NCI-H226 (cell line): ENCODE results near the gene GRAMD1B.

ENCODE experiments used
- DNase-seq: peaks from one replicate; pipeline ENCODE4 v3.0.0-alpha.2; 2015

Gene GRAMD1B

DNA sequence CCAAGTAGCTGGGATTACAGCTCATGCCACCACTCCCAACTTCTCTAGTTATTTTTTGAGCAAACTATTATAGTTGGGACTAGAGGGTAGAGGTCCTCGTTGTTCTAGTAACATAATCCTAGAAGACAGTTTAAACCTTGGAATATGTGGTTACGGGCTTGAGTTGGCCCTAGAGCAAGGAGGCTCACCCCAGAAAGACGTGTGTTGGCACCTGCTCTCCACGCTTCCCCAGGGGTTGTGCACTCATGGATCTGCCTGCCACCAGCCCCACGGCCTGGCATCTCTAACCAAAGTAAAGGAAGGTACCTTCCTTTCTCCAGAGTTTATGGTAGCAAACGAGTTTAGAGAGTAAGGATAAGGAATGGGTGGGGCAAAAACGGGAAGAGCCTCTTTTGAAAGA is 145.4 kb downstream of the GRAMD1B start:
- no peak for DNase-seq

DNA sequence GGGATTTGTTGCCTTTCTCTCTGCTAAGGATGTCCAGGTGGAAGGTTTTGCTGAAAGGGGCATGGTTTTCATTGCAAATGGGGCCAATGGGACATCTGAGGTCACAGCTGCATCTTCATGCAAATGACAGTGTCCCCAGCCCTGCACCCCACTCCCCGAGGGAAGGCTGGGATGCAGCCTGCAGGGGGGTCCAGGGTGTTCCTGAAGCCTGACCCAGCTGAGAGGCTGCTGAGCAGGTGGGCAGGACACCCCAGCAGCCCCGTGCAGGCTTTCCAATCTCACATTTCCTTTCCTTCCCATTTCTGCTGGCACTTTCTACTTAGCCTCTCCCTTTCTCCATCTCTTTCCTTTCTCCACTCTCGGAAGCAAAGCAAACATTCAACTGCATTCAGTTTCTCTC is 146.0 kb downstream of the GRAMD1B start:
- no peak for DNase-seq

DNA sequence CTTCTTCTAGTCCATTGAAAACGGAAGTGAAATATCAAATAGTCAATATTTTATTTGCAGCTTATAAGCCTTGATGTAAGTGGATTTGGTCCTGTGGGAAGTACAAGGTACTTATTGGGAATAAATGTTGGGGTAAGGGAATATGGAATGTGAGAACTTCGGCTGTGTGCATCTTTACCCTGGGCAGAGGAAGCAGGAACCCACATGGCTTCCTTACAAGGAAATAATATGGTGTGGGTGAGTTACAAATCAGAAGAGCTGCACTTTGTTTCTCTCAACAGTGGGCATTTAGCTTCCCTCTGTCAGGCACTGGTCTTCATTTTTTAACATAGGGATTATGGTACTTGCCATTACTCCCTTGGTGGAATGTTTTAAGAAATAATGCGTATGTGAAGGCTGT is 146.4 kb downstream of the GRAMD1B start:
- no peak for DNase-seq

DNA sequence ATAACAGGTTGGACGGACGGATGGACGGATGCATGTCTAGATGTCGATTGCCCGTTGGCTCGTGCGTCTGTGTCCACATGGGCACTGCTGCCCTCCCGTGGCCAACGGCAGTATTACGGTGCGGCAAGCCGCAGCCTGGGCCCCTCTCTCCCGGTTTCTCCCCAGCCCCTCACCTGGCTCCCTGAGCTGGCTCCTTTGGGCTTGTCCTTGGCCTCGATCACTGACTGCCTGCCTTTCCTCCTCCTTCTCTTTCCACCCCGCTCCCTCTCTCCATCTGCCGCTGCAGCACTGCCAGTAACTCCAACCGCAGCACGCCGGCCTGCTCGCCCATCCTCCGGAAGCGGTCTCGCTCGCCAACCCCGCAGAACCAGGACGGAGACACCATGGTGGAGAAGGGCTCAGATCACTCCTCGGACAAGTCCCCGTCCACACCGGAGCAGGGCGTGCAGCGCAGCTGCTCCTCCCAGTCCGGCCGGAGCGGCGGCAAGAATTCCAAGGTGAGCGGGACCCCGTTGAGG is 147.1 kb downstream of the GRAMD1B start:
- DNase-seq = no peak

DNA sequence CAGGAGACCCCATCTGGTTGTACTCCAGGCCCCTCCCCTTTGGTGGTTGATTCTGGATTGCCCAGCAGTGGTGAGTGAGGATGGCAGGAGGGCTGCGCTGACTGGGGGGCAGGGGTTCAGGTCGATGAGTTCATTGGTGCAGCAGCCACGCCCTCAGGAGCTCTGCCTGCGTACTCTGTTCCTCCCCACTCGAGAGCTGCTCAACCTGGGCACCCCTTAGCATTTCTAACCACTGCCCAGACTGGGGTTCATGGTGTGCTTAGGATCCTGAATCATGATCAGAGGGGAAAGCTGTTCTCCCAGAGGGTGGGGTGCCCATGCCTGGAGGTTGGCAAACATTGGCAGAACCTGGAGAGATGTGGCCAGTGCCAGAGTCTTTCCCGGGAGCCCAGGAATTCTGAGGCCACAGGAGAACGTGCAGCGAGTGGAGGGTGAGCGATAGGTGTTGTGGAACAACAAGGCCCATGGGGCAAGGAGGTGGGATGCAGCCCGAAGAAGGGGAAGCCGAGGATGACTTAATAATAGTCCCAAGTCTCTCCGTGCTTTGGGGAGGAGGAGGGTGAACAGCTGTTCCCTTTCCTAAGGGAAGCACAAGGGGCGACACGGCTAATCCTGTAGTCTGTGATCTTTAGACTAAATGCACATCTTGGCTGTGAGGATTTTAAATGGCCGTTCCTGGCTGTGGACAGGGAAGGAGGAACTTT is 148.9 kb downstream of the GRAMD1B start:
- no peak for DNase-seq

DNA sequence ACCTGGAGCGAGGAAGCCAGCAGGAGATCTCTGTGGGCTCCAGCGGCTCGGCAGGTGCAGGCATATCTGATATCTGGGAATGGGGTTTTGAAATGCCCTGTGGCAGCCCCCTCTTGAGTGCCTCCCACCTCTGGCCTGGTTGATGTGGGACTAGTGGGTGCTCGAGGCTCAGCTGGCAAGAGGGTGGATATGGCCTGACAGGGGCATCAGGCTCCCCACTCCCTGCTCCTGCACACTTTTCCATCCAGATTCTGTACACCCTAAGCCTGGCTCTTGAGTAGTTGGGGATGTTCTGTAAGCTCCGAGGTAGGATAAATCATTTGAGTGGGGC is 149.4 kb downstream of the GRAMD1B start:
- DNase-seq = no peak

DNA sequence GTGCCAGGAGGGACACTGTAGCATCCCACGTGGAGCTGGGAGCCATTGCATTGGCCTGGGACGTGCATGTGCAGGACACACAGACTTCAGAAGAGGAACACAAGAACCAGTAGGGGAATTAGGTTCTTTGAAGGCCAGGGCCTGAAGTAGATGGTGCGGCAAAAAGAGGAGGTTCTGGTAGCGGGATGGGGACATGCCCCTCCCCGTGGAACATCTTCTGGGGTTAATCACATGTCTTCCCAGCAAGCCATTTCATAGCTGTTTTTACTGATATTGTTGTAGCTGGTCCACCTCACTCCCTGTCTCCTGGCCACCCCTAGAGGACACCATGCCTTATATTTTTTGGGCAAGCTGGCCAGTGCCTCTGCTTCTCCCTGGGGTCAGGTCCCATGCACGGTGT is 150.1 kb downstream of the GRAMD1B start:
- no peak for DNase-seq

DNA sequence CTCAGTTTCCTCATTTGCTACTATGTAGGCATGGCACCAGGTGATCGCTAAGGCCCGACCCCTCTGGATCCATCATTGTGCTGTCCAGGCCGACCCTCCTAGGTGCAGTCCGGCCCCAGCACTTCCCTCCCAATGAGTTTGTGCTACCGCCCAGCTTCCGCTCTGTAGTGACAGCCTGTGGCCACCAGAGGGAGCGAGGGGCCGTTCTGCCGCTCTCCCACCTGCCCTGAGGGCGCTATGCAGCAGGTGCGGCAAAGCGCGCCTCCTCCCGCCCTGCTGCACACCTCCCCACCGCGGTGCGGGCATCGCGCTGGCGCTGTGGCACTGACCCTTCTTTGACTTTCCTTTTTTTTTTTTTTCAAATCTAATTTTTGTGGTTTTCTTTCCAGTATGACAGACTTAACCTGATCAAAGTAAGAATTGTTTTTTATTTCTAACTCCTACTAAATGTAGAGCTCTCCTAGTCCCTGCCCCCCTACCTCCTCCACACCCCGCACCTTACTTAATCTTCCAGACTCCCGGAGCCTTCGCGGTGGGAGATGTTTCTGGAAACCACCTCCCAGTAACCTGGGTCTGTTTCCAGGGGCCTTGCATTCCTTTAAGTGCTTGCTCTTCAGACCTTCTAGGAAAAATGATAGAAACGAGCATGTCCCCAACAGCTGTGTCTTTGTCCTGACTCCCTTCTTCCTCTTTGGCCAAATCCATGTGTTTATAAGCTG is 150.6 kb downstream of the GRAMD1B start:
- DNase-seq = peak; percentile 45

DNA sequence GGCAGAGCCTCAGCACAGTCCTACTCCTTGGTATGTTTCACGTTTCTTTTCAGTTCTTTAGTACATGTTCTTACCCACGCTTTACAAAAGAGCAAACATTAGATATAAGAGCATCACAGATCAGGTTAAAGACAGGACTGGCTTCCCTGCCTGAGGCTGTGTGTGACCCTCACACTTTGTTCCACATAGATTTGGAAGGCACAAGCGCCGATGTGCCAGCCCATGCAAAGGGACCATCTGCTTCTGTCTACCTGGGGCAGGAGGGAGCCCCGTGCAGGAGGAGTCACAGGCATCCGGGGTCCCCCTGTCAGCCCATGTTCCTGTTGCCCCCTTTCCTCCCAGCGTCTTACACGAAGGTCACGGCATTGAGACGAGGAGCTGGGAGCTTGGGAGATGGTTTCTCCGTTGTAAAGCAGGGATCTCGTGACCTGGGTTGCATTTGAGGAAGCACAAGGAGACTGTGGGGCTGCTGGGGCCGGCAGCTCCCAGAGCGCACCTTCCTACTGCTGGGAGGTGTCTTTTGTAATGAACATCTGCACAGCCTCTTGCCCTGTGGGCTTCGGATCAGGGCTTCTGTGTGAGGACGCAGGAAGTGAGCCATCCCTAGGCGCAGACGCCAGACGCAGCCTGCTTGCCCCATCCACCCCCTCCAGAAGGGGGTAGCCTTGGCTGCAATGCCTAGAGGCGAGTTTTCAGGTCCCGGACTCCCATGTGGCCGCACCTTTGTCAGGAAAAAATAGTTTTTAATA is 151.8 kb downstream of the GRAMD1B start:
- DNase-seq = no peak

DNA sequence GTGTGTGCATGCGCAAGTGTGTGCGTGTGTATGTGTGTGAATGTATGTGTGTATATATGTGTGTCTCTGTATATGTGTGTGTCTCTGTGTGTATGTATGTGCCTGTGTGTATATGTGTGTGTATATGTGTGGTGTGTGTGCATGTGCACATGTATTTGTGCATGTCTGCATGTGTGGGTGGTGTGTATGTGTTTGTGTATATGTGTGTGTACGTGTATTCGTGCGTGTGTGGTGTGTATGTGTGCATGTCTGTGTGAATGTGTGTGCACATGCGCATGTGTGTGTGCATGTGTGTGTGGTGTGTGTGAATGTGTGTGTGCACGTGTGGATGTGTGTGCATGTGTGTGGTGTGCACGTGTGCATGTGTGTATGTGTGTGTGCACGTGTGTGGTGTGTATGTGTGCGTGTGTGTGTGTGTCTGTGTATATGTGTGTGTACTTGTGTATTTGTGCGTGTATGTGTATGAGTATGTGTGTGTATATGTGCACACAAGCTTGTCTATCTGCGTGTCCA is 153.0 kb downstream of the GRAMD1B start:
- no peak for DNase-seq

DNA sequence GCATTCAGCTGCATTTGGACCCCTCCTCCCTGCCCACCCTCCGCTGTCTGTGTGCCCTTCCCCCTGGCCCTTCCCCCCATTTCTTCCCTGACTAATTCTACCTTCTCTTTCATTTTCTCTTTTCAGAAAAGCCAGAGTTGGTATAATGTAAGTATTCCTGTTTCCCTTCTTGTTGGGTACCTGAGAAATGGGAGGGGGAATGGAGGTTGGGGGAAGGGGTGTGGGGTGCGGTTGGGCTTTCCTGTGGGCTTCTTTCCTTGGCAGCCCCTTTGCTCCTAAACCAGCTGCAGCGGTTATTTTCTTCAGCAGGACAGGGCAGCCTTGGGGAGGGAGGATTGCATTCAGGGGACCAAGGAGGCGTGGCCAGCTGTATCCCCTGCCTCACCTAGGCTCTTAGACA is 154.1 kb downstream of the GRAMD1B start:
- DNase-seq = no peak

DNA sequence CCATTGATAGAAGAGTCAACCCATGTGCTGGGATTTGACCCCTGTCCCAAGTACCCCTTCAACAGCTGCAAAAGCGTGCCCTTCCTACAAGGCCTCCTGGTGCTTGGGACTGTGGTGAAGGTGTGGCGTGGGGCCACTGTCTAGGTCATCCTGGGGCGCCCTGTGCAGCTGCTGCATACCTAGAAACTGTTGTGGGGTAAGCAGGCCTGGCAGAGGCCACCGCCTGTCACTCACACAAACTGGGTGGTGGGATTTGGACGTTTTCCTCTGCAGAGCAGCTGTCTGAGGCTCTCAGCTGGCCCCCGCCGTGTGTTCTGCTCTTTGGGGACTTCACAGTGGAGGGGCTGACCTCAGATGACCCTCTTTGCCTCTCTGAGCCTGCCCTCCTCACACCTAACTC is 154.7 kb downstream of the GRAMD1B start:
- DNase-seq = no peak

DNA sequence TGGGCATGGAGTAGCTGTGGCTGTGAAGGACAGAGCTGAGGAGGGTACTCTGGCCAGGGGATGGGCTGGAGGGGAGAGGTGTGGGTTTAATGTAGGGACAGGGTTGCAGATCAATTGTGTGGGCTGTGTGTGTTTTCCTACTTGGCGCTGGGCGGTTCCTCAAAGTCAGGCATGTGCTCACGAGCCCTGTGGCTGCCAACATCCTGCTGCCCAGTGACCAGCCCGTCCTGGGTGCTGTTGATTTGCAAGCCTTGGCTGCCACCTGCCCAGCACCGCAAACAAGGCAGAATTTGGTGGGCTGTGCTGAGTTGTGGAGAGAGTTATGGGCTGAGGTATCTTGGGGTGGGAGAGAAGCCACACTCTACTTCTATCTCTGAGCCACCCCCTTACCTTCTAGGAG is 155.1 kb downstream of the GRAMD1B start:
- no peak for DNase-seq

DNA sequence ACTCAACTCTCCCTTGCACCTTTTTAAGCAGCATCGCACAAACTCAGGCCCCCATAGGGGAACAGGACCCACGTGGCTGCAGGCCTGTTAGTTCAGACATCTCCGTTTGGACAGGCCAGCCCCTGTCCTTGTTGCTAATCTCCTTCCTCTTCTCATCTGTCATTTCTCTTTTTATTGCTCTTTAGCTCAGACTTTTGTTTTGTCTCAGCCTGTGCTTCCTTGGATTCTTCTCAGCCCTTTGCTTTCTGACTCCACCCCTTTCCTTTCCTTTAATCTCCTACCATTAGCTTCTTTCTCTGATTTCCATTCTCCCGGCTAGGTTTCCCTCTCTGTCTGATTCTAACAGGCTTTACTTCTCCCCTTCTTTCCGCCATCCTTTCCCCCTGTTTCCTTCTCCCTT is 155.6 kb downstream of the GRAMD1B start:
- DNase-seq = no peak

DNA sequence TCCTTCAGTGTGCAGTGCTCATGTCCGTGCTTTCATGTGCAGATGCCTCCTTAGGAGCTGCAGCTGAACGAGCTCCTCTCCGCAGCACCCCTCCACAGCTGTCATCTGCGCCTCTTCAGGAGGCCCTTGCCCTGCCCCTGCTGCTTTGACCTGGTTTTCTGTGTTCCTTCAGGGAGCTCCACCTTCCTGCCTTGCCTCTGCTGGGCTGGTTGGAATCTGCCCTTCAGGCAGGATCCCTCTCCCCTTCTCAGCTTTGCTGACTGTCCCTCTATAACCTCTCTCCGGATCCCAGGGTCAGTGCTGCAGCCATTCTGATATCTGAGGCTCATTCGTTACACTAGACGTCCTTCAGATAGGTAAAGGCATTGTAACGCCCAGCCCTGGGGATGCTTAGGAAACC is 156.5 kb downstream of the GRAMD1B start:
- no peak for DNase-seq

DNA sequence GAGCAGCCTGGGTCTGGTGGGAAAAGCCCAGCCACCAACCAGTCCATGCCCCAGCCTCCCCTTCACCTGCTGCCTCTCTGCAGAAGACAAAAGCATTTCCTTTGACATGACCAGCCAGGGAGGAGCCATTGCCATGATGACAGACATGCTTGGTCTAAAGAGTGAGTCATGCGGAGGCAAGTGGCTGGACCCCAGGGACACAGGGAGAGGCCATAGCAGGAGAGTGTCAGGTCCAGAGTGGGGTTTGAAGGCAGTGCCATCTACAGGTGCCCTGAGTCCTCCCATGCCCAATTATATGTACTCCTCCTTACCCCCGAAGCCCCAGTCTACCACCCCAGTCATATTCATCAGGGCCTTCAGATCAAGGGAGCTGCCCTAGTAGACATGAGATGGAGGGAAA is 157.0 kb downstream of the GRAMD1B start:
- DNase-seq = no peak

DNA sequence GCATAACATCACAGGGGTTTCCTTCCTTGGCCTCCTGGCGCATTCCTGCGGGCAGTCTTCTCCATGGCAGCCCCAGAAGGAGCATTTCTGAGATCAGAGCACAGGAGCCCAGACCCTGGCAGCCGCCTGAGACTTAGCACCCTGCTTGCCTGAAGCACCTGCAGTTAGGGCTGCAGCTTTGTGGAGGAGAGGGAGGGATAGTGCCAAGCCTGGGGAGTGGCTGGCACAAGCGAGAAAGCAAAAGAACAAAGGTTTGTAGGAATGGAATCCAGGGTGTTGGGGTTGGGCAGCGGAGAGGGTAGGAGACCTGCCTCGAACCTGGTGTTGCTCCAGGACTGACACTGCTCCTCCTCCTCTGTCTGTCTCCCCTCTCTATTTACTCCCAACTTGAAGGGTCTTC is 157.5 kb downstream of the GRAMD1B start:
- DNase-seq = no peak

DNA sequence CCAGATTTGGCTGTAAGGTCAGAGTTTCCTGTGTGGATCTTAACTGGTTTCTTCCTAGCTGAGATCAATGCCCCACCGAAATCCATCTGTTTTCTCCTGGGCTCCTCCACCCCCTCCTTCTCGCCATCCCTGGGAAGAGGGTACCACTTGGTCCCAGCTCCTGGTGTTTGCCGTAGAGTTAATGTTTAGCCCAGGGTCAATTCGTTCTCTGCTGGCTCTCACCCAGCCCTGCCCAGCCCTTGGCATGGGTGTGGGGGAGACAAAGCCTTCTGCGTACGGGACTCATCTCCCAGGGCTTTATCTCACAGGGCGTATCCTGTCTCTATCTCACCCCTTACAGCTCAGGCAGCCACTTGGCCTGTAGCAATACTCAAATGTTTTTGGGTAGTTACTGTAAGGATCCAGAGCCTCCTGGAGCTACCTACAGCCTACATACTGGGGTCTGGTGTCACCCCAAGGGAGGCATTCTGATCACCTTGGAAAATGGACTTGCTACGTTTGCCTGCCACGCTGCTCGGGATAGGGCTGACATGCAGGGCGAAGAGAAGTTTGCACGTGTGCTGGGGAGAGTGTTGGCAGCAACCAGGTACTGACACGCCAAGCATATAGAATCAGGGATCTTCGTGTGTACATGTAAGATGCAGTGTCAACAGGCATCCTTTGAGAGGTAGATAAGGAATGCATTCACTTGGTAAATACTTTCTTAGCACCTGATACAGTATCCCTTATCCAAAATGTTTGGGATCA is 158.2 kb downstream of the GRAMD1B start:
- DNase-seq = no peak

DNA sequence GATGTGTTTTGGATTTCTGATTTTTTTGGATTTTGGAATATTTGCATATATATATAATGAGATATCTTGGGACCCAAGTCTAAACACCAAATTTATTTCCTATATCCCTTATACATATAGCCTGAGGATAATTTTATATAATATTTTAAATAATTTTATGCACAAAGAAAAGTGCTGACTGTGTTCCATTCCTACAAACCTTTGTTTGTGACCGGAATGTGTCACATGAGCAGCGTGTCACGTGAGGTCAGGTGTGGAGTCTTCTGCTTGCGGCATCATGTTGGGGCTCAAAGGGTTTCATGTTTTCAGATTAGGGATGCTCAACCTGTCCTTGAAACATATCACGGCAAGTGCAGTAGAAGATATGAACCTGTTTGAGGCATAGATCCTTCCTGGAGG is 158.8 kb downstream of the GRAMD1B start:
- DNase-seq = no peak

DNA sequence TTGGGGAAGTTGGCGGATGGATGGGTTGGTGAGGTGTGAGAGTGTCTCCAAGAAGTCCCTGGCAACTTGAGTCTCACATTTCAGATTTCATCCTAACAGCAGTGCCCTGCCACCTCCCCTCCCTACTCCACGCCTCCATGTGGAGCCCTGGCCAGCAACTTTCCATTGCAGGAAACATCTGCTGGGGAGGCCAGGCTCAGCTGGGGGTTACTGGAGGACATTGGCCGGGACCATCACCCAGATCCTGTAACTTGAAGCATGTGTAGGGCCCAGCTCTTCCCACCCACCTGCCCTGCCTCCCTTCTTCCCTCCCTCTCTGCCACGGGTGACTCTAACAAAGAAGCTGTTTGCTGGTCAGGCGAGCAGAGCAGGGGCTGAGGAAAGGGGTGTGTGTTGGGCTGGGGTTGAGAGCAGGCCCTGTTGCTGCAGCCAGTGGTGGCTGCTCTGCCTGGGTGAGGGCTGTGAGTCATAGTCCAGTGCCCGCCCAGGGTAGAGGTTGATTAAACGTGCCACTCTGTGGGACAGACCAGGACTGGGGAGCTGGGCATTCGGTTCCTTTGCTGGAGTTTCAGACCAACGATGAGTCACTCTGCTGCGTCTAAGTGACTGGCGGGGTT is 160.3 kb downstream of the GRAMD1B start:
- no peak for DNase-seq

DNA sequence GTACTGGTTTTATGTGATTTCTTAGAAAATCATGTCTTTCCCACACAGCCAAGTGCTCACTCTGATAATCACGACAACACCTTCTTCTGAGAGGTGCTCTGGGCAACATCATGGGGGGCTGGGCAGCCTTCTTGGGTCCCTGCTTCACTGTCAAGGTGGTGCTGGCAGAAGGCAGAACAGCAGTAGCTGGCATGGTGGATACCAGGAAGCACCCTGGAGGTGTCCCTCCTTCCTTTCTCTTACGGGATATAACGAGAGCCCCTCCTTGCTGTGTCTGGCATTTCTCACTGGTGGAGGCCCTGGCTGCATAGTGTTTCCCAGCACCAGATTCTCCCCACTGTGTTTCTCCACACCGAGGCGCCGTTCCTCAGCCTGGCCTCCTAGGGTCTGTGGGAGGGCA is 163.5 kb downstream of the GRAMD1B start:
- no peak for DNase-seq

DNA sequence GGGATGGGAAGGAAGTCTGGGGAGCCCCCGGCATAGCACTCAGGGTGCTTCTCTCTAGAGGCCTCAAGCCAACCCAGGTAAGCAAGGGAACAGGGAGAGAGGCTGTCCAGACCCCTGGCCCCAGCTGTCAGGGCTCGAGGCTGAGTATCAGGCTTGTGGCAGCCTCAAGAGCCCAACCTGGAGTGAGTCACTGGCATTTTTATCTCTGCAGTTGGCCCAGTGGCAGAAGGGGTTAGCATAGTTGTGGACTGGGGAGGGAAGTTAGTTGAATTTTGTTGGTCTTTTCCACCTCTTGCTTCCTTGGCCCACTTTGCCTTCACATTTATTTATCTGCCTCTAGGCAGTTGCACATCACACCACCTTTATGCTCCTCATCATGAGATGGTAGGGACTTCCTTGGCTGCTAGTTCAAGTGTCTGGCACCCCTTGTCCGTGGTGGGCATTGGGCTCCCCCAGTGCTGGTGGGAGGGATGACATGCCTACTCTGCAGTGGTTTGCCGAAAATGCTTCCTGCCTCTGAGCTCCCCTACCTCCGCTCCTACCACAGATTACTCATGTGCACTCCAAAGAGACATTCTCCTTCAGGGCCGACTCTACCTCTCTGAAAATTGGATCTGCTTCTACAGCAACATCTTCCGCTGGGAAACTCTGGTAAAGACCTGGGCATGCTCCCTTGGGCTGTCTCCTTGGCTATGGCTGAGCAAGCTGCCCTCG is 164.3 kb downstream of the GRAMD1B start:
- no peak for DNase-seq
